ENCODE data around the gene TNFAIP8L3. TPM values are rescaled to one million over a fixed set of nuclear protein-coding genes. Genes with fewer than 3 reads are reported as not detected.
A peak's percentile ranks its signal among the peaks of the same experiment; 100 is the strongest.
"Not testable (repeated sequence)": the region's sequence is repeated elsewhere in the genome, so short reads cannot be mapped to it uniquely, and the experiment has no call there.

Gene TNFAIP8L3
- total RNA-seq, 2 experiments from 2014 or later, result 4.1 TPM; not detected in 1

GRCh38 chr15:51129535-51130188, 35.0 kb upstream of the TNFAIP8L3 start:
- no peak overlapping the region for H3K27ac Mint-ChIP-seq
- ATAC-seq, result no peak
- peaks cover 13% of the 10 kb centered on the region for H3K4me1 Mint-ChIP-seq
- H3K36me3 Mint-ChIP-seq, result no peaks in the 10 kb centered on the region
- H3K27me3 Mint-ChIP-seq, result peaks cover 25% of the 10 kb centered on the region
- DNase-seq, result no peak
- CTCF ChIA-PET, result no interaction called here
- no peaks in the 10 kb centered on the region for H3K9me3 Mint-ChIP-seq (ENCODE audit: low read depth)
- H3K4me3 Mint-ChIP-seq, result no peak overlapping the region

GRCh38 chr15:51128701-51129100, 34.0 kb upstream of the TNFAIP8L3 start:
- Mint-ChIP-seq H3K4me3 (no peak overlapping the region), H3K36me3 (no peaks in the 10 kb centered on the region), H3K27ac (no peak overlapping the region), H3K27me3 (peaks cover 29% of the 10 kb centered on the region), H3K4me1 (peaks cover 13% of the 10 kb centered on the region), H3K9me3 (ENCODE audit: low read depth) (no peaks in the 10 kb centered on the region)
- CTCF ChIA-PET, result no interaction called here
- ATAC-seq (no peak), DNase-seq (no peak)

- CTCF ChIA-PET, result no interaction called here
- no peaks in the 10 kb centered on the region for H3K36me3 Mint-ChIP-seq
- DNase-seq, result no peak
- ATAC-seq, result peak; percentile 23
- H3K4me3 Mint-ChIP-seq, result no peak overlapping the region
- H3K27ac Mint-ChIP-seq, result no peak overlapping the region
- peaks cover 33% of the 10 kb centered on the region for H3K27me3 Mint-ChIP-seq
- H3K9me3 Mint-ChIP-seq (ENCODE audit: low read depth), result no peaks in the 10 kb centered on the region
- peaks cover 13% of the 10 kb centered on the region for H3K4me1 Mint-ChIP-seq
Observed at GRCh38 chr15:51126842-51127241, 32.1 kb upstream of the TNFAIP8L3 start.

- Mint-ChIP-seq H3K4me1 (peaks cover 14% of the 10 kb centered on the region), H3K27me3 (peaks cover 46% of the 10 kb centered on the region)
- H3K9me3 Mint-ChIP-seq (ENCODE audit: low read depth); ATAC-seq; H3K27ac Mint-ChIP-seq; DNase-seq; H3K36me3 Mint-ChIP-seq; CTCF ChIA-PET; H3K4me3 Mint-ChIP-seq: not testable (repeated sequence)
Observed at GRCh38 chr15:51123002-51123401, 28.3 kb upstream of the TNFAIP8L3 start.

GRCh38 chr15:51121631-51122225, 27.0 kb upstream of the TNFAIP8L3 start:
- no peak for DNase-seq
- CTCF ChIA-PET, result no interaction called here
- no peak for ATAC-seq
- H3K36me3 Mint-ChIP-seq, result no peaks in the 10 kb centered on the region
- peaks cover 44% of the 10 kb centered on the region for H3K27me3 Mint-ChIP-seq
- no peaks in the 10 kb centered on the region for H3K9me3 Mint-ChIP-seq (ENCODE audit: low read depth)
- H3K27ac Mint-ChIP-seq, result no peak overlapping the region
- H3K4me3 Mint-ChIP-seq, result no peak overlapping the region
- H3K4me1 Mint-ChIP-seq, result peaks cover 7% of the 10 kb centered on the region

GRCh38 chr15:51121118-51121517, 26.4 kb upstream of the TNFAIP8L3 start:
- ATAC-seq, result peak; percentile 39
- no peak for DNase-seq
- no peak overlapping the region for H3K27ac Mint-ChIP-seq
- H3K36me3 Mint-ChIP-seq, result no peaks in the 10 kb centered on the region
- peaks cover 1% of the 10 kb centered on the region for H3K4me1 Mint-ChIP-seq
- peaks cover 40% of the 10 kb centered on the region for H3K27me3 Mint-ChIP-seq
- CTCF ChIA-PET, result no interaction called here
- no peak overlapping the region for H3K4me3 Mint-ChIP-seq
- H3K9me3 Mint-ChIP-seq (ENCODE audit: low read depth), result no peaks in the 10 kb centered on the region

- CTCF ChIA-PET, result no interaction called here
- peaks cover 1% of the 10 kb centered on the region for H3K4me1 Mint-ChIP-seq
- no peak for DNase-seq
- H3K9me3 Mint-ChIP-seq (ENCODE audit: low read depth), result no peaks in the 10 kb centered on the region
- H3K4me3 Mint-ChIP-seq, result no peak overlapping the region
- no peaks in the 10 kb centered on the region for H3K36me3 Mint-ChIP-seq
- ATAC-seq, result no peak
- H3K27ac Mint-ChIP-seq, result no peak overlapping the region
- H3K27me3 Mint-ChIP-seq, result peaks cover 37% of the 10 kb centered on the region
Observed at GRCh38 chr15:51119120-51119519, 24.4 kb upstream of the TNFAIP8L3 start.

- no peaks in the 10 kb centered on the region for H3K9me3 Mint-ChIP-seq (ENCODE audit: low read depth)
- H3K4me1 Mint-ChIP-seq, result peaks cover 1% of the 10 kb centered on the region
- DNase-seq (no peak), ATAC-seq (no peak)
- no peaks in the 10 kb centered on the region for H3K36me3 Mint-ChIP-seq
- CTCF ChIA-PET, result no interaction called here
- H3K27me3 Mint-ChIP-seq, result peaks cover 34% of the 10 kb centered on the region
- no peak overlapping the region for H3K27ac Mint-ChIP-seq
- no peak overlapping the region for H3K4me3 Mint-ChIP-seq
Observed at GRCh38 chr15:51117270-51117669, 22.6 kb upstream of the TNFAIP8L3 start.

GRCh38 chr15:51114437-51115119, 19.9 kb upstream of the TNFAIP8L3 start:
- CTCF ChIA-PET, result no interaction called here
- no peak for DNase-seq
- H3K4me3 Mint-ChIP-seq, result no peak overlapping the region

GRCh38 chr15:51112078-51112477, 17.4 kb upstream of the TNFAIP8L3 start:
- H3K4me1 Mint-ChIP-seq, result no peaks in the 10 kb centered on the region
- CTCF ChIA-PET, result interaction anchor here (0.7 to 0.9 kb wide), 2 partner anchors 41 to 81 kb away, joined by 3 to 4 read pairs; no protein-coding TSS in a partner anchor
- no peak overlapping the region for H3K27ac Mint-ChIP-seq
- no peak for ATAC-seq
- H3K27me3 Mint-ChIP-seq, result peaks cover 40% of the 10 kb centered on the region
- H3K9me3 Mint-ChIP-seq (ENCODE audit: low read depth), result no peaks in the 10 kb centered on the region
- no peaks in the 10 kb centered on the region for H3K36me3 Mint-ChIP-seq
- H3K4me3 Mint-ChIP-seq, result no peak overlapping the region
- no peak for DNase-seq

More at GRCh38 chr15:51114437-51115119, 19.9 kb upstream of the TNFAIP8L3 start:
- Mint-ChIP-seq H3K36me3 (no peaks in the 10 kb centered on the region), H3K27ac (no peak overlapping the region), H3K4me1 (no peaks in the 10 kb centered on the region), H3K27me3 (peaks cover 31% of the 10 kb centered on the region), H3K9me3 (ENCODE audit: low read depth) (no peaks in the 10 kb centered on the region)
- no peak for ATAC-seq

GRCh38 chr15:51111061-51111460, 16.4 kb upstream of the TNFAIP8L3 start:
- Mint-ChIP-seq H3K27ac (no peak overlapping the region), H3K27me3 (peaks cover 40% of the 10 kb centered on the region), H3K9me3 (ENCODE audit: low read depth) (no peaks in the 10 kb centered on the region), H3K4me3 (no peak overlapping the region), H3K4me1 (no peaks in the 10 kb centered on the region), H3K36me3 (no peaks in the 10 kb centered on the region)
- ATAC-seq (no peak), DNase-seq (no peak)
- CTCF ChIA-PET, result interaction anchor here (0.9 kb wide), 1 partner anchor 82 kb away, joined by 4 read pairs; no protein-coding TSS in a partner anchor

- Mint-ChIP-seq H3K36me3 (no peaks in the 10 kb centered on the region), H3K27ac (no peak overlapping the region), H3K9me3 (ENCODE audit: low read depth) (no peaks in the 10 kb centered on the region), H3K4me1 (no peaks in the 10 kb centered on the region), H3K4me3 (no peak overlapping the region), H3K27me3 (peaks cover 45% of the 10 kb centered on the region)
- no peak for ATAC-seq
- no peak for DNase-seq
- CTCF ChIA-PET, result no interaction called here
Observed at GRCh38 chr15:51110171-51110570, 15.5 kb upstream of the TNFAIP8L3 start.

GRCh38 chr15:51108933-51109550, 14.3 kb upstream of the TNFAIP8L3 start:
- H3K4me1 Mint-ChIP-seq, result no peaks in the 10 kb centered on the region
- CTCF ChIA-PET, result no interaction called here
- H3K27ac Mint-ChIP-seq, result no peak overlapping the region
- peaks cover 50% of the 10 kb centered on the region for H3K27me3 Mint-ChIP-seq
- ATAC-seq, result no peak
- H3K36me3 Mint-ChIP-seq, result no peaks in the 10 kb centered on the region
- no peaks in the 10 kb centered on the region for H3K9me3 Mint-ChIP-seq (ENCODE audit: low read depth)
- no peak for DNase-seq
- H3K4me3 Mint-ChIP-seq, result no peak overlapping the region
